ENCODE data around the gene RAB36.

- TF ChIP-seq CTCF (IDR thresholded peaks at IDR 0.05) (no peak), POLR2AphosphoS5 (IDR thresholded peaks at IDR 0.05; ENCODE audit: insufficient read depth in 1 of 2, low read depth in 1 of 2) (no peak), POLR2A (IDR thresholded peaks at IDR 0.05) (no peak)
Measured at GRCh38 chr22:23184764-23185113, 39.5 kb downstream of the RAB36 start.
